ENCODE data around the gene SGMS2.

DNA sequence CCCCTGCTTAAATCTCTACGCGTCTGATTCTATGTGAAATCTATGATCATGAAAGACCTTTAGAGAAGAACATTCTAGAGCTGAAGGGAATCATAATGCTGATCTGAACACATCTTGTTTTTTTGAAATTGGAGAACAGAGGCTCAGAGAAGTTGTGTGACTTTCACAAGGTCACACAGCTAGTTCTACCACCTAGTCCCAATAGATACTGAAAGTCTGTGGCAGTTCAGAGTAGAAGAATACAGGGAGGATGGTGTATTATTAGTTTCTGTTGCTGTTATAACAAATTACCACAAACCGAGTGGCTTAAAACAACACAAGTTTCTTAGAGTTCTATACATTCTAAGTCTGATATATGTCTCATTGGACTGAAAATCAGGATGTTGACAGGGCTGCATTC lies 121.1 kb downstream of the SGMS2 start:
- TF ChIP-seq POLR2AphosphoS5 (IDR thresholded peaks at IDR 0.05; ENCODE audit: low read depth, low read length) (no peak), SPI1 (IDR thresholded peaks at IDR 0.05; ENCODE audit: low read depth, low read length) (no peak)
